H1 (cell line): ENCODE data around the gene RNF187. TPM values are rescaled to one million over a fixed set of nuclear protein-coding genes. Genes with fewer than 3 reads are reported as not detected.

ENCODE experiments used
- CTCF ChIA-PET: fragments of 300-600 bp; sonication (Branson Sonifier 250); formaldehyde crosslinking; loops from one replicate; lab custom pipeline; 2021; ENCODE audit not compliant: partially characterized antibody; lab: Charles Lee
- POLR2A ChIA-PET: fragments of 300-600 bp; sonication (Branson Sonifier 250); formaldehyde crosslinking; loops from one replicate; lab custom pipeline; 2021; ENCODE audit warnings: inconsistent platforms; ENCODE audit not compliant: partially characterized antibody; lab: Charles Lee
- DNase-seq, 2 experiments: peaks; one replicate each; pipeline versions ENCODE4 v3.0.0 to v3.0.0-alpha.2; 2010 to 2022; ENCODE audit warnings: low spot score in 2 of 2, low read depth in 1 of 2, mixed read lengths in 1 of 2
- FAIRE-seq: peaks from 2 replicates; lab custom pipeline; 2011; peaks lifted over from hg19 to GRCh38; lab: Jason Lieb, UNC
- H2AFZ ChIP-seq: 2 replicates; pipeline ENCODE4 v1.8.1; 2012; ENCODE audit warnings: low read length, inconsistent platforms
- H2AK5ac ChIP-seq: 2 replicates; pipeline ENCODE4 v1.6.1; 2013; ENCODE audit warnings: low read depth, low read length
- H2BK120ac ChIP-seq: replicated peaks from 2 replicates; pipeline ENCODE3; 2013; ENCODE audit warnings: low read depth, low read length, inconsistent platforms
- H2BK12ac ChIP-seq: 2 replicates; pipeline ENCODE4 v1.6.1; 2013; ENCODE audit warnings: low read depth, low read length
- H2BK15ac ChIP-seq: 2 replicates; pipeline ENCODE4 v1.6.1; 2013; ENCODE audit warnings: low read length
- H2BK20ac ChIP-seq: 2 replicates; pipeline ENCODE4 v1.6.1; 2013; ENCODE audit warnings: low read length
- H2BK5ac ChIP-seq: 2 replicates; pipeline ENCODE4 v1.6.1; 2013; ENCODE audit warnings: low read depth, low read length
- H3K14ac ChIP-seq: 2 replicates; pipeline ENCODE4 v1.6.1; 2013; ENCODE audit warnings: inconsistent platforms; ENCODE audit not compliant: insufficient read length
- H3K18ac ChIP-seq: 2 replicates; pipeline ENCODE4 v1.6.1; 2013; ENCODE audit warnings: low read length; ENCODE audit errors: extremely low read depth
- H3K23ac ChIP-seq: 2 replicates; pipeline ENCODE4 v1.6.1; 2013; ENCODE audit warnings: inconsistent platforms; ENCODE audit not compliant: insufficient read length
- H3K23me2 ChIP-seq: 2 replicates; pipeline ENCODE4 v1.6.1; 2013; ENCODE audit warnings: low read depth, low read length
- H3K27ac ChIP-seq: 2 replicates; pipeline ENCODE4 v1.6.1; 2011; ENCODE audit warnings: low read depth, low read length, inconsistent platforms
- H3K27me3 ChIP-seq, 4 experiments: replicated peaks in 1 of 4; 1 replicate in 1 of 4; 2 replicates in 3 of 4; pipeline versions ENCODE4 v1.6.1 to v1.8.1; 2011 to 2013; ENCODE audit warnings: low read length in 3 of 4, mild to moderate bottlenecking in 3 of 4, inconsistent platforms in 2 of 4, mixed read lengths in 2 of 4, moderate library complexity in 1 of 4; ENCODE audit not compliant: control insufficient read depth in 3 of 4, insufficient read depth in 3 of 4; ENCODE audit errors: extremely low read depth in 1 of 4
- H3K36me3 ChIP-seq, 4 experiments: 2 replicates each; pipeline versions ENCODE4 v1.6.1 to v1.8.1; 2011 to 2013; ENCODE audit warnings: mild to moderate bottlenecking in 4 of 4, low read length in 3 of 4, moderate library complexity in 2 of 4, control low read depth in 1 of 4, inconsistent platforms in 1 of 4; ENCODE audit not compliant: insufficient read depth in 4 of 4, control insufficient read depth in 2 of 4
- H3K4ac ChIP-seq: replicated peaks from 2 replicates; pipeline ENCODE3; 2013; ENCODE audit warnings: low read length, low read depth, mixed read lengths, inconsistent platforms; ENCODE audit not compliant: insufficient read length
- H3K4me1 ChIP-seq, 4 experiments: replicated peaks in 1 of 4; 1 replicate in 1 of 4; 2 replicates in 3 of 4; pipeline versions ENCODE4 v1.6.1 to v1.8.1; 2011 to 2013; ENCODE audit warnings: low read length in 3 of 4, inconsistent platforms in 2 of 4, mixed read lengths in 1 of 4; ENCODE audit not compliant: insufficient read depth in 4 of 4, control insufficient read depth in 3 of 4
- H3K4me2 ChIP-seq, 2 experiments: 2 replicates each; pipeline versions ENCODE4 v1.6.1 to v1.8.1; 2011 to 2013; ENCODE audit warnings: low read depth in 2 of 2, low read length in 2 of 2, control low read depth in 1 of 2, inconsistent platforms in 1 of 2, mild to moderate bottlenecking in 1 of 2; ENCODE audit not compliant: insufficient read depth in 1 of 2
- H3K4me3 ChIP-seq, 4 experiments: fragments of 200-600, 300-600 bp in 1 of 4; sonication (generic), shearing (Covaris generic), sonication (Bioruptor Twin) in 1 of 4; 2 replicates each; pipeline versions ENCODE4 v1.5.1 to v1.8.1; 2011 to 2016; ENCODE audit warnings: low read length in 4 of 4, low read depth in 3 of 4, control low read depth in 2 of 4, inconsistent platforms in 2 of 4, mild to moderate bottlenecking in 2 of 4, mixed read lengths in 1 of 4, moderate library complexity in 1 of 4; ENCODE audit not compliant: insufficient read depth in 2 of 4; ENCODE audit errors: extremely low read depth in 1 of 4
- H3K56ac ChIP-seq: replicated peaks from 2 replicates; pipeline ENCODE3; 2013; ENCODE audit warnings: low read depth, mild to moderate bottlenecking, mixed read lengths, low read length, inconsistent platforms; ENCODE audit not compliant: insufficient read length
- H3K79me1 ChIP-seq: 2 replicates; pipeline ENCODE4 v1.6.1; 2013; ENCODE audit warnings: low read depth, low read length, control low read depth
- H3K79me2 ChIP-seq, 2 experiments: 2 replicates each; pipeline versions ENCODE4 v1.6.1 to v1.8.1; 2012 to 2013; ENCODE audit warnings: low read length in 2 of 2, mild to moderate bottlenecking in 2 of 2, inconsistent platforms in 1 of 2; ENCODE audit not compliant: insufficient read depth in 2 of 2, control insufficient read depth in 1 of 2
- H3K9ac ChIP-seq, 4 experiments: replicated peaks in 1 of 4; 1 replicate in 1 of 4; 2 replicates in 3 of 4; pipeline versions ENCODE4 v1.6.1 to v1.8.1; 2011 to 2013; ENCODE audit warnings: low read depth in 3 of 4, low read length in 3 of 4, control low read depth in 2 of 4, mild to moderate bottlenecking in 2 of 4, moderate library complexity in 2 of 4, inconsistent platforms in 1 of 4; ENCODE audit errors: extremely low read depth in 1 of 4
- H3K9me3 ChIP-seq, 2 experiments: 2 replicates each; pipeline versions ENCODE4 v1.6.1 to v1.8.1; 2012 to 2013; ENCODE audit warnings: mild to moderate bottlenecking in 2 of 2, moderate library complexity in 2 of 2, control low read depth in 1 of 2, inconsistent platforms in 1 of 2, low read depth in 1 of 2, low read length in 1 of 2, mixed read lengths in 1 of 2; ENCODE audit not compliant: insufficient read depth in 2 of 2
- H4K20me1 ChIP-seq, 2 experiments: replicated peaks in 1 of 2; 2 replicates each; pipeline versions ENCODE3 to v1.8.1; 2011 to 2013; ENCODE audit warnings: inconsistent platforms in 2 of 2, low read length in 2 of 2, mild to moderate bottlenecking in 1 of 2; ENCODE audit not compliant: insufficient read depth in 2 of 2, control insufficient read depth in 1 of 2
- H4K5ac ChIP-seq: 2 replicates; pipeline ENCODE4 v1.6.1; 2013; ENCODE audit warnings: low read length, low read depth, mixed read lengths, inconsistent platforms; ENCODE audit not compliant: insufficient read length
- H4K8ac ChIP-seq: 2 replicates; pipeline ENCODE4 v1.8.0; 2013; ENCODE audit warnings: mild to moderate bottlenecking, moderate library complexity, low read length, inconsistent platforms; ENCODE audit not compliant: insufficient read depth; ENCODE audit errors: extremely low read depth
- H4K91ac ChIP-seq: replicated peaks from 2 replicates; pipeline ENCODE3; 2013; ENCODE audit warnings: low read length, mixed read lengths, inconsistent platforms; ENCODE audit not compliant: insufficient read length
- WGBS, 2 experiments: shearing (Covaris generic) in 1 of 2; methylation state at CpG; one replicate each; pipeline versions ENCODE4 v1.1.6 to v1.1.7; 2013 to 2015; ENCODE audit warnings: low lambda C conversion rate in 2 of 2, mixed read lengths in 2 of 2, inconsistent platforms in 1 of 2, low coverage in 1 of 2, missing lambda C conversion rate in 1 of 2; ENCODE audit not compliant: insufficient replicate concordance in 2 of 2, insufficient coverage in 1 of 2, insufficient read length in 1 of 2; ENCODE audit errors: extremely low coverage in 1 of 2, missing lambda C conversion rate in 1 of 2; 5-methylcytosine and 5-hydroxymethylcytosine counted together
- polyA plus RNA-seq, 7 experiments: library from polyadenylated mRNA; depleted of rRNA in 3 of 7; stranded (reverse) in 5 of 7; unstranded in 2 of 7; fragments of >200 nt in 5 of 7; fragments of 200-250 nt in 2 of 7; gene quantifications; 1 replicate in 5 of 7; 2 replicates in 1 of 7; 4 replicates in 1 of 7; pipeline versions ENCODE4 v1.2.1 to v1.2.3, GENCODE V29; 2011 to 2013; ENCODE audit warnings: missing spikeins in 2 of 7, mixed read lengths in 2 of 7
- total RNA-seq: library from RNA; stranded (reverse); fragmentation: NEBNext Ultra II Directional; extraction: Animal tissue kit (Norgen Biotek cat#: 25700); gene quantifications from 2 replicates; pipeline ENCODE4 v1.2.1, GENCODE V29; 2021
- TF ChIP-seq, protein P1 (sequence below): IDR thresholded peaks from 2 replicates; pipeline ENCODE4 v1.6.1; 2011; ENCODE audit warnings: low read depth, mild to moderate bottlenecking, low read length; ENCODE audit not compliant: insufficient read depth

Gene RNF187
- total and polyA plus RNA-seq, 2 of the 8 experiments (the other 6 are each of a cell fraction or from before 2014, with no cell fraction given) = 47.0 to 113 TPM

DNA sequence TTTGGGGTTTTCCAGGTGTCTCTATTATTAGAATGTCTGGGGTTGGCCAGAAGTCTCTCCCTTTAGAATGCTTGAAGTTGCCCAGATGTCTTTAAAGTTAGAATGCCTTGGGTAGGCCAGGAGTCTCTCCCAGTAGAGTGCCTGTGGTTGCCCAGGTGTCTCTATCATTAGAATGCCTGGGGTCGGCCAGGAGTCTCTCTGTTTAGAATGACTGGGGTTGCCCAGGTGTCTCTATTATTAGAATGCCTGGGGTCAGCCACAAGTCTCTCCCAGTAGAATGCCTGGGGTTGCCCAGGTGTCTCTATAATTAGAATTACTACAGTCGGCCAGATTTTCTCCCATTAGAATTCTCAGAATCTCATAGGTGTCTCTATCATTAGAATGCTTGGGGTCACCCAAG is 55.2 kb downstream of the RNF187 start:
- no peak for FAIRE-seq
- POLR2A ChIA-PET = no interaction called here
- peaks cover 39 to 79% (median 73%) of the 10 kb centered on the region in 4 experiments for H3K27me3 ChIP-seq

More for the DNA sequence above, 55.2 kb downstream of the RNF187 start:
- Histone ChIP-seq H2BK5ac (no peak overlapping the region), H2BK12ac (no peak overlapping the region), H3K36me3 (no peaks in the 10 kb centered on the region), H4K91ac (no peak overlapping the region), H3K4ac (no peak overlapping the region), H2AK5ac (no peak overlapping the region), H4K5ac (no peak overlapping the region), H3K4me3 (no peak overlapping the region), H3K79me1 (no peaks in the 10 kb centered on the region), H2BK20ac (no peak overlapping the region), H2BK120ac (no peak overlapping the region), H3K27ac (no peak overlapping the region)
- no peak for DNase-seq
- CTCF ChIA-PET = no interaction called here
- TF ChIP-seq, protein P1, sequence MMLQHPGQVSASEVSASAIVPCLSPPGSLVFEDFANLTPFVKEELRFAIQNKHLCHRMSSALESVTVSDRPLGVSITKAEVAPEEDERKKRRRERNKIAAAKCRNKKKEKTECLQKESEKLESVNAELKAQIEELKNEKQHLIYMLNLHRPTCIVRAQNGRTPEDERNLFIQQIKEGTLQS = no peak
- TF ChIP-seq, all 59 proteins: peak for 0
- Histone ChIP-seq H3K9ac (no peak overlapping the region), H3K23ac (no peak overlapping the region), H3K4me2 (no peak overlapping the region), H3K14ac (no peak overlapping the region), H4K8ac (no peak overlapping the region), H3K56ac (no peak overlapping the region), H4K20me1 (no peaks in the 10 kb centered on the region), H2AFZ (no peak overlapping the region), H3K79me2 (no peaks in the 10 kb centered on the region), H3K9me3 (peaks cover 3 to 55% of the 10 kb centered on the region in 2 experiments; a peak in 2 of 4 replicates), H3K23me2 (no peaks in the 10 kb centered on the region), H3K18ac (no peak overlapping the region), H2BK15ac (no peak overlapping the region), H3K4me1 (no peaks in the 10 kb centered on the region)
- 71% methylated on average over 2 of the region's 2 CpGs; no CpG with 5 or more reads in 1 of the 2 experiments for WGBS, 2 experiments
